ENCODE data around the gene RHNO1.

DNA sequence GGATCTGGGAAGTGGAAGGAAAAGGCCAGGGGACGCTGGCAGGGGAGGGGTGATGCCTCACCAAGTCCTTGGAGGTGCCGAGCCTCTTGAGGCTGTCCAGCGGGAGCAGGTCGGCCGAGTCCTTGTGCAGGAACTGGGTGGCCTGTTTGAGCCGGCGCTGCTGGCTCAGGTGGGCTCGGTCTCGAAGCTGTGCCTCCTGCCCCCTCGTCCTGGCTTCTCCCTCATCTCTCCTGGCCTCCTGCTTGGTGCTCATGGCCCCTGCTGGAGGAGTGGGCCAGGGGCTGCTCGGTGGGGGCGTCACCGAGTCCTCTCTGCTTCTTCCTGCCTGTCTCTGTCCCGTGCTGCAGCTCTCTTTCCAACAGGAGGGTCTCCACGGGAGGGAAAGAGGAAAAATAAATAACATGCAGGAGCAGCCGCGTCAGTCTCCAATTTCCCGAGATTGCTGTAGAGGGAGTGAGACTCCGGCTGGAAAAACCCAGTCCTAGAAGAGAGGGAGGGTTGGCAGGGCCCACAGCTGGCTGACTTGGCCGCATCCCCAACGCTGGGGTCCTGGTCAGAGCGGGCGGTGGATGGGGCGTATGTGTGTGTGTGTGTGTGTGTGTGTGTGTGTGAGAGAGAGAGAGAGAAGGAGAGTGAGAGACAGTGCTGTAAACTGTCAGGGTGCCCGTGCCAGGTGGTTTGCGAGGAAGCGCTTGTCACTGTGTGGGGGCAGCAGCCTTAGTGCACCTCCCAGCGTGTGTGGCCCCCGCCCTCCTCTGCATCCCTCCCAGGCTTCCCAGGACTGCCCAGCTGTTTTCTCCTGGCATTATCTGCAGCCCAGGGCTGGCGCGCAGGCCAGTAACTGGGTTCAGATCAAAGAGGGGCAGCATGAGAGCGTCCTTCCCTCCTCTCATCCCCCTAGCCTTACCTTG, 42.2 kb upstream of the RHNO1 start, which contains the start of gene NRIP2:
- TF ChIP-seq POLR2A (IDR thresholded peaks at IDR 0.05) = no peak
- TF ChIP-seq, protein P1, sequence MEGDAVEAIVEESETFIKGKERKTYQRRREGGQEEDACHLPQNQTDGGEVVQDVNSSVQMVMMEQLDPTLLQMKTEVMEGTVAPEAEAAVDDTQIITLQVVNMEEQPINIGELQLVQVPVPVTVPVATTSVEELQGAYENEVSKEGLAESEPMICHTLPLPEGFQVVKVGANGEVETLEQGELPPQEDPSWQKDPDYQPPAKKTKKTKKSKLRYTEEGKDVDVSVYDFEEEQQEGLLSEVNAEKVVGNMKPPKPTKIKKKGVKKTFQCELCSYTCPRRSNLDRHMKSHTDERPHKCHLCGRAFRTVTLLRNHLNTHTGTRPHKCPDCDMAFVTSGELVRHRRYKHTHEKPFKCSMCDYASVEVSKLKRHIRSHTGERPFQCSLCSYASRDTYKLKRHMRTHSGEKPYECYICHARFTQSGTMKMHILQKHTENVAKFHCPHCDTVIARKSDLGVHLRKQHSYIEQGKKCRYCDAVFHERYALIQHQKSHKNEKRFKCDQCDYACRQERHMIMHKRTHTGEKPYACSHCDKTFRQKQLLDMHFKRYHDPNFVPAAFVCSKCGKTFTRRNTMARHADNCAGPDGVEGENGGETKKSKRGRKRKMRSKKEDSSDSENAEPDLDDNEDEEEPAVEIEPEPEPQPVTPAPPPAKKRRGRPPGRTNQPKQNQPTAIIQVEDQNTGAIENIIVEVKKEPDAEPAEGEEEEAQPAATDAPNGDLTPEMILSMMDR (IDR thresholded peaks at IDR 0.05) = no peak
- TF ChIP-seq EP300 (IDR thresholded peaks at IDR 0.05) = no peak
- TF ChIP-seq POLR2AphosphoS5 (IDR thresholded peaks at IDR 0.05) = no peak

All from upper lobe of left lung (tissue), 4 donors.